GM15510 (cell line): ENCODE results near the gene GBGT1.

Experiments
- POLR2A ChIP-seq: IDR thresholded peaks from 3 replicates; pipeline ENCODE4 v1.6.1; 2011; ENCODE audit warnings: borderline replicate concordance; ENCODE audit not compliant: insufficient read length; ENCODE audit errors: extremely low read depth

Gene GBGT1

DNA sequence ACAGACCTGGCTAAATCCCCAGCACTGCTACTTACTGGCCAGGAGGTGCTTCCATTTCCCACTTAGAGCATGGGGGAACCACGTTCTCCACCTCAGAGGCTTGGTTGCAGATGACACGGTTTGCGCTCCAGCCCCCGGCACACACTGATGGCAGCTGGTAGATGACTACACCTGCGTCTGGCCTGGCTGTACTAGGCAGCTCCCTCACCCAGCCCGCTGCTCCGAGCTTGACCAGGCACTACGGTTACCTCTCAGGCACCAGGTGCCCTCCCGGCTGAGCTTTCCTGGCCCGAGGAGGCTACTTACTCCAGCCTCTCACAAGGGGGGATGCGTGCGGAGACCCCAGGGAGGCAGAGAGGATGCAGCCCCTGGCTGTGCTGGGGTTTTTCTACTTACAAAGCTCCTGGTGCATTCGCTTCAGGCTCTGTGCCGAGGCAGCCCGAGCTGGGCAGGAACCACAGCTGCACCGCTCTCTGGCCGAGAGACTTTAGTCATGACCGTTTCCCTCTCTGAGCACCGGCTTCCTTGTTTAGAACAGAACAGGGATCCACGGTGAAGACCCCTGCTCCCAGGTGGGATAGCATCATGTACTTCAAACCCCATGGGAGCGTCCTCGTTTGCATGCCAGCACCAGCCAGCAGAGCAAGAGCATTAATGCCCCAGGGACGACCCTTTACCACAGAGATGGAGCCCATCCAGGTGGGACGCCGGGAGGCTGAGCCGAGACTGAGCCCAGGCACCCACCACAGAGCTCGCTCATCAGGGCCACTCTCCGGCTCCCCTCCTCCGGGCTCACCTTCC is 7.6 kb upstream of the GBGT1 start:
- no peak for TF ChIP-seq POLR2A

- no peak for TF ChIP-seq POLR2A
Observed at GRCh38 chr9:133170716-133171115, 7.0 kb upstream of the GBGT1 start.

DNA sequence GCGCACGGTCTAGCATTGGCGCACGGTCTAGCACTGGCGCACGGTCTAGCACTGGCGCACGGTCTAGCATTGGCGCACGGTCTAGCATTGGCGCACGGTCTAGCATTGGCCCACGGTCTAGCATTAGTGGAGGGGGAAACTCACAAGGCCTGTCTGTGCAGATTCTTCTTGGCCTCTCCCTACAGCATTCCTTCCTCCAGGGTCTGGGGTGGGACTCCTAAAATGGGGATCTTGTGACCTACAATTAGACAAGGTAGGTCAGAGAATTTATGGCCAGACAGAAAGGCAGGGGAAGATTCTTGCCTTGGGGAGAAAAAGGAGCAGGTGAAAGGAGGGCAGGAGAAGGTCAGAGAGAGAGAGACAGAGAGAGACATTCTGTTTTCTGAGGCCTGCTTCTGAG is 5.4 kb upstream of the GBGT1 start:
- TF ChIP-seq POLR2A = no peak

GRCh38 chr9:133168432-133168831 is 4.7 kb upstream of the GBGT1 start:
- no peak for TF ChIP-seq POLR2A

GRCh38 chr9:133167769-133168168 is 4.1 kb upstream of the GBGT1 start:
- TF ChIP-seq POLR2A = no peak

DNA sequence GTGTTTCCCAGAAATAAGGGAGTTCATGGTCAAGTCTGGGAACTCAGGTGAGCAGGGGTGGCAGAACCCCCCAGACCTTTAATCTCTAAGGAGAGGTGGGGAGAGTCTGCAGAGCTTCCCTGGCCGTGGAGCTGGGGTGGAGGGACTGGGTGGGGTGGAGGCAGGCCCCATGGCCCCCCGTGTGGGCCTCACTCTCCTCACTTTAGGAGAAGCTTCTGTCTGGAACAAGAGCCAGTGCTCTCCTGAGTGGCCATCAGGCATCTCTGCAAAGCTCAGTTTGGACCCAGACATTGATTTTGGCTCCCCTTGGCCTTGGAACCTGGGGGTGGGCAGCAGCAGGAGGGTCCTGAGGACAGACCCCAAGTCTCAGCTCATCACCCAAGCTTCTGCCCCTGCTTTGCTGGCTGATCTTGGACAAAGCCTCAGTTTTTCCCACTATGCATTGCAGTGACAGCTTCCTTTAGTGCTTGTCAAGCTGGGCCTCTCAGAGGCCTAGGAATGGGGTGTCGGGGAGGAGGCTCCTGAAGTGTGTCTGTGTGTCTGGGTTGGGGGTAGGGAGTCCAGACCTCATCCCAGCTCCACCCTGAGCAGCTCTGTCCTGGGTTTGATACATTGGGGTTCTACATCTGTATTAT is 3.5 kb upstream of the GBGT1 start:
- no peak for TF ChIP-seq POLR2A

DNA sequence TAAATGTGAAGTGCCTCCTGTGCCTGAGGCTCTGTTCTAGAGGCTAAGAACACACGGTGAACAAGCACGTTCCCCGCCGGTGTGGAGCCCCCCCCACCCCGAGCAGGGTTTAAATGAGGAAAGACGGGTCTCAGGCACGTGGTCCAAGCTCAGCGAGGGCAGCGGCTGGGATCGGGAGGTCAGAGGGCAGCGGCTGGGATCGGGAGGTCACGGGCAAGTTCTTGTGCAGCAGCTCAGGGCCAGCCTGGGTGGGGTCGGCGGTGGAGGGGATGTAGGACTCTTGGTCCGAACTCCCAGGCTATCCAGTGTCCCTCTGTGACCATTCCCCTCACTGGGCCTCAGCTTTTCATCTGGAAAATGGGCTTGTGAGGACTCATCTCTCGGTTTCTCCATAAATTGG is 2.7 kb upstream of the GBGT1 start:
- no peak for TF ChIP-seq POLR2A

DNA sequence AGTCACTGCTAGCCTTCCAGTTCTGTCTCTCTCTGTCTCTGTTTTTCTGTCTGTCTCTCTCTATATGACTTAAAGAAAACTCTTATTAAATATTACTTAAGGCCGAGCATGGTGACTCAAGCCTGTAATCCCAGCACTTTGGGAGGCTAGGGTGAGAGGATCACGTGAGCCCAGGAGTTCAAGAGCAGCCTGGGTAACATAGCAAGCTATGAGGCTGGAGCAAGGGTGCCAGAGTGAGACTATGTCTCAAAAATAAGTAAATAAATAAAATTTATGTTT is 1.7 kb upstream of the GBGT1 start:
- no peak for TF ChIP-seq POLR2A

- no peak for TF ChIP-seq POLR2A
Observed at GRCh38 chr9:133164191-133164590, 477 bp upstream of the GBGT1 start.

DNA sequence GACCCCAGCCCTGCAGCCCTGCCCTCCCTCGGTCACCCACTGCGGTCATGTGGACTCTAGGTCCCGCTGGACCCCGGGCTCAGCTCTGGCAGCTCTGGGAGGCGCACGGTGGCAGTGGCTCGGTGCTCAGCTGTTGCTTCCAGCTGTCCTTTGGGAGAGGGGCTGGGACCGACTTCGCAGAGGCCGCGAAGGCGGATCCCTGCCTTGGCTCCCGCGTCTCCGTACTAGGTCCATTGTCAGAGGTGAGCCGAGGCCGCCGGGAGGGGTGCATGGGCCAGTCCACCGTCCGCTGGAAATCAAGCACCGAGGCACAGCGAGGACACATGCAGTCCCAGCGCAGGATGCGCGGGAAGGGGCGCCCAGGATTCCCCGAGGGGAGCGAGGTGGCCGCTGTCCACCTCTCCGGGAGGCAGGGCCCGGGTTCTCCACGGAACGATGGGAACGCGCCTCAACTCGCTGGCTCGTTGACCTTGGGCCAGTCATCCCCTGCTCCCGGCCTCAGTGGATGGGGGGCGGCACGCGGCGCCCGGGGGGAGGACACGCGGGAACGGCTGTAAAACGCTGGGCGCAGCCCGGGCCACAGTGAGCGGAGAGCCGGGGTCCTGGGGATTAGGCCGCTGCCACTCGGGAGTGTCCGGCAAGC is 732 bp downstream of the GBGT1 start:
- no peak for TF ChIP-seq POLR2A

- no peak for TF ChIP-seq POLR2A
Observed at GRCh38 chr9:133161547-133161950, 2.2 kb downstream of the GBGT1 start.

DNA sequence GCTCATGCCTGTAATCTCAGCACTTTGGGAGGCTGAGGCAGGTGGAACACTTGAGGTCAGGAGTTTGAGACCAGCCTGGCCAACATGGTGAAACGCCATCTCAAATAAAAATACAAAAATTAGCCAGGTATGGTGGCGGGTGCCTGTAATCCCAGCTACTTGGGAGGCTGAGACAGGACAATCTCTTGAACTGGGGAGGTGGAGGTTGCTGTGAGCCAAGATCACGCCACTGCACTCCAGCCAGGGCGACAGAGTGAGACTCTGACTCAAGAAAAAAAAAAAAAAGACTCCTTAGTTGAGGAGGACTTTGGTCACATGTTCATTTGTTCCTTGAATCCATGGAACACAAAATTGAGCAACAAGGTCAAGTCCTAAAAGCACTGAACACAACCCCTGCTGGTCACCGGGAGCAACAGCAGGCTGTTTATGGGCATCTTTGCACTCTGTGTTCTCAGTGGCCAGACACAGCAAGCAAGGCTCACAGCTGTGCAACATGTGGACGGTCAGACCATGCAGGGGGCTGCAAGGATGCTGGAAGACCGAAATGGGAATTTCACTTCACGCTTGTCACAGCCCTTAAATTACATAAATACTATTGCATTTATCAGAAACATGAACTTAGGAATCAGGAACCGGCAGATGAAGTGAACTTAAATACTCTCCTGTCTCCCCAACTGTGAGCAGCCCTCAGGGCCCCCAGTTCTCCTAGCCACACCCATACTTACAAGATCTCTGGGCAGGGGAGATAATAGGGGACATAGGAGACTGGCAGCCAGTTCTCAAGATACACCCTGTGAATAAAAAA is 2.8 kb downstream of the GBGT1 start:
- TF ChIP-seq POLR2A = no peak

- no peak for TF ChIP-seq POLR2A
Observed at GRCh38 chr9:133158695-133159094, 5.0 kb downstream of the GBGT1 start.

DNA sequence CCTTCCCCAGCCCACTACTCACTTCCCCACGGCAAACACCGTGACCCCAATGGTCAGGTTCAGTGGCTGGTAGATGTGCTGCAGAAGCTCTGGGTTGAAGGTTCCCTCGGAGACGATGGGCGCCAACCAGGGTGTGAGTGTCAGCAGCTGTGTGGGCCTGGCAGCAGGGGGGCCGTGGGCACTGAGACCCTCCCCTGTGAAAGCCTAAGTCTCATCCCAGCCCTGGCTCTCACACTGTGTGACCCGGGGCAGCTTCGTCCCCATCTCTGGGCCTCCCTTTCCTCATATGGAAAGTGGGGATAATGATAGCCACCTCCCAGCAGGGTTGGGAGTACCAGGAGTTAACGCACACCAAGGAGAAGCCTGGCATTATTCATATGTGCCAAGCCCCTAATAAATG is 8.6 kb downstream of the GBGT1 start:
- no peak for TF ChIP-seq POLR2A
